Peyer's patch (tissue), 4 donors: Measurements from ENCODE around the gene SOX10. TPM values are rescaled to one million over a fixed set of nuclear protein-coding genes. Genes with fewer than 3 reads are reported as not detected.
A peak's percentile ranks its signal among the peaks of the same experiment; 100 is the strongest.

ENCODE experiments used
- DNase-seq, 3 donors: peaks; one replicate each; pipeline ENCODE4 v3.0.0-alpha.2; 2017 to 2019
- H3K27ac ChIP-seq, 4 donors: fragments of 200-600 bp; sonication (generic); one replicate each; pipeline ENCODE4 v1.5.1; 2016 to 2019
- H3K27me3 ChIP-seq, 2 donors: fragments of 200-600 bp; sonication (generic); one replicate each; pipeline ENCODE4 v1.5.1; 2019
- H3K36me3 ChIP-seq, 3 donors: fragments of 200-600 bp; sonication (generic); one replicate each; pipeline ENCODE4 v1.5.1; 2016 to 2019
- H3K4me1 ChIP-seq, 4 donors: fragments of 200-600 bp; sonication (generic); one replicate each; pipeline ENCODE4 v1.5.1; 2016 to 2019
- H3K4me3 ChIP-seq, 4 donors: fragments of 200-600 bp; sonication (generic); 1 replicate in 3 of 4; 2 replicates in 1 of 4; pipeline ENCODE4 v1.5.1; 2016 to 2019; ENCODE audit warnings: mild to moderate bottlenecking in 1 of 4
- H3K9me3 ChIP-seq, 4 donors: fragments of 200-600 bp; sonication (generic); one replicate each; pipeline ENCODE4 v1.5.1; 2016 to 2019; ENCODE audit warnings: mild to moderate bottlenecking in 1 of 4
- POLR2A ChIP-seq, 2 donors: fragments of 450-650 bp; IDR thresholded peaks; one replicate each; pipeline ENCODE4 v1.5.1; 2017; ENCODE audit warnings: antibody characterized with exemption in 2 of 2, mild to moderate bottlenecking in 2 of 2, moderate library complexity in 2 of 2
- total RNA-seq, 4 donors: library from RNA; depleted of rRNA; stranded (reverse); fragments of >200 nt; gene quantifications; one replicate each; pipeline ENCODE4 v1.1.0, GENCODE V29; 2016
- TF ChIP-seq, protein P1 (sequence below), 6 experiments: fragments of 450-650 bp in 4 of 6; fragments of 200-600 bp in 2 of 6; sonication (generic) in 1 of 6; IDR thresholded peaks; one replicate each; pipeline ENCODE4 v1.5.1; 2017 to 2019; ENCODE audit warnings: antibody characterized with exemption in 6 of 6, mild to moderate bottlenecking in 3 of 6, moderate library complexity in 1 of 6

SOX10 gene
- total RNA-seq, 4 donors from 2014 or later, result 0.35 to 1.1 (median 0.66) TPM; not detected in 1

GRCh38 chr22:37986371-37986770 is 2.0 kb upstream of the SOX10 start:
- Histone ChIP-seq H3K27ac (no peak overlapping the region), H3K36me3 (no peaks in the 10 kb centered on the region), H3K9me3 (no peaks in the 10 kb centered on the region), H3K4me3 (no peak overlapping the region), H3K4me1 (peaks cover 0 to 7% (median 0%) of the 10 kb centered on the region in 4 donors), H3K27me3 (no peaks in the 10 kb centered on the region)
- no peak for DNase-seq
- TF ChIP-seq POLR2A (IDR thresholded peaks at IDR 0.05), result no peak
- TF ChIP-seq, protein P1, sequence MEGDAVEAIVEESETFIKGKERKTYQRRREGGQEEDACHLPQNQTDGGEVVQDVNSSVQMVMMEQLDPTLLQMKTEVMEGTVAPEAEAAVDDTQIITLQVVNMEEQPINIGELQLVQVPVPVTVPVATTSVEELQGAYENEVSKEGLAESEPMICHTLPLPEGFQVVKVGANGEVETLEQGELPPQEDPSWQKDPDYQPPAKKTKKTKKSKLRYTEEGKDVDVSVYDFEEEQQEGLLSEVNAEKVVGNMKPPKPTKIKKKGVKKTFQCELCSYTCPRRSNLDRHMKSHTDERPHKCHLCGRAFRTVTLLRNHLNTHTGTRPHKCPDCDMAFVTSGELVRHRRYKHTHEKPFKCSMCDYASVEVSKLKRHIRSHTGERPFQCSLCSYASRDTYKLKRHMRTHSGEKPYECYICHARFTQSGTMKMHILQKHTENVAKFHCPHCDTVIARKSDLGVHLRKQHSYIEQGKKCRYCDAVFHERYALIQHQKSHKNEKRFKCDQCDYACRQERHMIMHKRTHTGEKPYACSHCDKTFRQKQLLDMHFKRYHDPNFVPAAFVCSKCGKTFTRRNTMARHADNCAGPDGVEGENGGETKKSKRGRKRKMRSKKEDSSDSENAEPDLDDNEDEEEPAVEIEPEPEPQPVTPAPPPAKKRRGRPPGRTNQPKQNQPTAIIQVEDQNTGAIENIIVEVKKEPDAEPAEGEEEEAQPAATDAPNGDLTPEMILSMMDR (IDR thresholded peaks at IDR 0.05), result no peak

DNA sequence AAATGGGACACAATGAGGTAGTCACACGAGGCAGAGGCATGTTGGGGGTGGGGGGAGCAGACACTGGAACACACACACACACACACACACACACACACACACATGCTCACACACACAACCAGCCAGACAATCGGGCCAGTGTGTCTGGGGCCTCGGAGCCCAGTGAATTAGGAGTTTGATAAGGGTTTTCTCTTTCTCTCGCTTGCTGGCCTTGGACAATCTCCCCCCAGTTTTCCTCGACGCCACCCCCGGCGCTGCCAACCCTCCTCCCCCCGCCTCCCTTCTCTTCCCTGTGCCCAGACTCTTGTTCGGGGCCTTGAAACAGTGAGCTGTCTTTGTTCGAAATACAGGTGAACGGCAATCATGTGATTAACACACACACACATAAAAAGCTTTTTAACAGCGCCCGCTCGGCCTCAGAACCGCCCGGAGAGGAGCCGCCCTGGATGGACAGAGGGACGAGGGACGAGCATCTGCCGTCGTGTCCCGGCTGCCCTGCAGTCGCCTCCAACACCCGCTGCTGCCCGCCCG is 1.5 kb upstream of the SOX10 start:
- H3K4me1 ChIP-seq, result peaks cover 0 to 13% (median 0%) of the 10 kb centered on the region in 4 donors
- H3K4me3 ChIP-seq, result no peak overlapping the region
- no peaks in the 10 kb centered on the region for H3K36me3 ChIP-seq
- no peaks in the 10 kb centered on the region for H3K9me3 ChIP-seq
- H3K27ac ChIP-seq, result no peak overlapping the region
- H3K27me3 ChIP-seq, result no peaks in the 10 kb centered on the region
- no peak for DNase-seq
- TF ChIP-seq, protein P1 (IDR thresholded peaks at IDR 0.05), result no peak
- no peak for TF ChIP-seq POLR2A (IDR thresholded peaks at IDR 0.05)

- no peak for DNase-seq
- H3K27ac ChIP-seq, result no peak overlapping the region
- no peaks in the 10 kb centered on the region for H3K36me3 ChIP-seq
- no peak for TF ChIP-seq POLR2A (IDR thresholded peaks at IDR 0.05)
- TF ChIP-seq, protein P1 (IDR thresholded peaks at IDR 0.05), result no peak
- no peaks in the 10 kb centered on the region for H3K27me3 ChIP-seq
- H3K4me3 ChIP-seq, result no peak overlapping the region
- peaks cover 0 to 18% (median 0%) of the 10 kb centered on the region in 4 donors for H3K4me1 ChIP-seq
- H3K9me3 ChIP-seq, result no peaks in the 10 kb centered on the region
These were observed 763 bp upstream of the SOX10 start for GRCh38 chr22:37985050-37985585.

- no peak overlapping the region for H3K4me3 ChIP-seq
- TF ChIP-seq, protein P1 (IDR thresholded peaks at IDR 0.05), result no peak
- no peak for TF ChIP-seq POLR2A (IDR thresholded peaks at IDR 0.05)
- H3K9me3 ChIP-seq, result no peaks in the 10 kb centered on the region
- H3K4me1 ChIP-seq, result peaks cover 0 to 18% (median 0%) of the 10 kb centered on the region in 4 donors
- no peaks in the 10 kb centered on the region for H3K27me3 ChIP-seq
- H3K27ac ChIP-seq, result no peak overlapping the region
- no peaks in the 10 kb centered on the region for H3K36me3 ChIP-seq
- no peak for DNase-seq
These were observed 1.2 kb downstream of the SOX10 start for GRCh38 chr22:37982938-37983859.

- peak overlapping the region in 3 of 4 donors; percentile 30 to 79 (median 51) for H3K27ac ChIP-seq
These were observed 2.1 kb downstream of the SOX10 start for GRCh38 chr22:37982151-37982785.

More at GRCh38 chr22:37982151-37982785, 2.1 kb downstream of the SOX10 start:
- Histone ChIP-seq H3K36me3 (no peaks in the 10 kb centered on the region), H3K4me1 (peaks cover 0 to 18% (median 0%) of the 10 kb centered on the region in 4 donors), H3K9me3 (no peaks in the 10 kb centered on the region), H3K4me3 (peak overlapping the region in 1 of 4 donors; percentile 14), H3K27me3 (no peaks in the 10 kb centered on the region)
- no peak for DNase-seq
- TF ChIP-seq, protein P1 (IDR thresholded peaks at IDR 0.05), result no peak
- TF ChIP-seq POLR2A (IDR thresholded peaks at IDR 0.05), result no peak
